PC-9 (cell line): ENCODE results near the gene WDR17.

Source experiments
- EZH2 ChIP-seq: fragments of 200-600 bp; sonication (generic); IDR thresholded peaks from 2 replicates; pipeline ENCODE4 v1.8.0; 2017; ENCODE audit warnings: antibody characterized with exemption, low read depth
- TF ChIP-seq, protein P1 (sequence below): fragments of 200-600 bp; sonication (generic); conservative IDR thresholded peaks from 2 replicates; pipeline ENCODE4 v1.6.1; 2017; ENCODE audit warnings: mixed run types, antibody characterized with exemption, mild to moderate bottlenecking, moderate library complexity

- TF ChIP-seq, protein P1, sequence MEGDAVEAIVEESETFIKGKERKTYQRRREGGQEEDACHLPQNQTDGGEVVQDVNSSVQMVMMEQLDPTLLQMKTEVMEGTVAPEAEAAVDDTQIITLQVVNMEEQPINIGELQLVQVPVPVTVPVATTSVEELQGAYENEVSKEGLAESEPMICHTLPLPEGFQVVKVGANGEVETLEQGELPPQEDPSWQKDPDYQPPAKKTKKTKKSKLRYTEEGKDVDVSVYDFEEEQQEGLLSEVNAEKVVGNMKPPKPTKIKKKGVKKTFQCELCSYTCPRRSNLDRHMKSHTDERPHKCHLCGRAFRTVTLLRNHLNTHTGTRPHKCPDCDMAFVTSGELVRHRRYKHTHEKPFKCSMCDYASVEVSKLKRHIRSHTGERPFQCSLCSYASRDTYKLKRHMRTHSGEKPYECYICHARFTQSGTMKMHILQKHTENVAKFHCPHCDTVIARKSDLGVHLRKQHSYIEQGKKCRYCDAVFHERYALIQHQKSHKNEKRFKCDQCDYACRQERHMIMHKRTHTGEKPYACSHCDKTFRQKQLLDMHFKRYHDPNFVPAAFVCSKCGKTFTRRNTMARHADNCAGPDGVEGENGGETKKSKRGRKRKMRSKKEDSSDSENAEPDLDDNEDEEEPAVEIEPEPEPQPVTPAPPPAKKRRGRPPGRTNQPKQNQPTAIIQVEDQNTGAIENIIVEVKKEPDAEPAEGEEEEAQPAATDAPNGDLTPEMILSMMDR = no peak
- TF ChIP-seq EZH2 = no peak
These were observed 156.5 kb downstream of the WDR17 start for GRCh38 chr4:176222149-176222548.
